ENCODE data around the gene CT47B1.
"Not testable (repeated sequence)": the region's sequence is repeated elsewhere in the genome, so short reads cannot be mapped to it uniquely, and the experiment has no call there.

CT47B1 gene

DNA sequence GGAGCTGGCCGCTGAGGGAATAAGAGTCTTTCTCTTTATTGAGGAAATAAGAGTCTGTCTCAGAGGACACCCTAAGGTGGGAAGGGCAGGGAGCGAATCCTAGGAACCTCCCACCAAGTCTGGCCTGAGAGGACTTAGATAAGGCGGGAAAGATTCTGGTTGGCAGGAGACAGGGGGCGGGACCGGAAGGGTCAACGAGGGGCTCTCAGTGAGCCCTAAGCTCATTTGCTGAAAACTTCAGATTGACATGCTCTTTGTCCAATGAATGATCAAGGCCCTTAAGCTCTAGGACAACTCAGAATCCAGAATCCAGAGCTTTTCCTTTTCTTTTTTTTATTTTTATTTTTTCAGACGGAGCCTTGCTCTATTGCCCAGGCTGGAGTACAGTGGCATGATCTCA lies at the start of gene CT47B1:
CT47B1 (minus strand) TSS at position 101 of the 400 bp plus-strand sequence. CDS start 196 bp downstream, outside the sequence.
- not testable (repeated sequence) for DNase-seq (ENCODE audit: low spot score)

DNA sequence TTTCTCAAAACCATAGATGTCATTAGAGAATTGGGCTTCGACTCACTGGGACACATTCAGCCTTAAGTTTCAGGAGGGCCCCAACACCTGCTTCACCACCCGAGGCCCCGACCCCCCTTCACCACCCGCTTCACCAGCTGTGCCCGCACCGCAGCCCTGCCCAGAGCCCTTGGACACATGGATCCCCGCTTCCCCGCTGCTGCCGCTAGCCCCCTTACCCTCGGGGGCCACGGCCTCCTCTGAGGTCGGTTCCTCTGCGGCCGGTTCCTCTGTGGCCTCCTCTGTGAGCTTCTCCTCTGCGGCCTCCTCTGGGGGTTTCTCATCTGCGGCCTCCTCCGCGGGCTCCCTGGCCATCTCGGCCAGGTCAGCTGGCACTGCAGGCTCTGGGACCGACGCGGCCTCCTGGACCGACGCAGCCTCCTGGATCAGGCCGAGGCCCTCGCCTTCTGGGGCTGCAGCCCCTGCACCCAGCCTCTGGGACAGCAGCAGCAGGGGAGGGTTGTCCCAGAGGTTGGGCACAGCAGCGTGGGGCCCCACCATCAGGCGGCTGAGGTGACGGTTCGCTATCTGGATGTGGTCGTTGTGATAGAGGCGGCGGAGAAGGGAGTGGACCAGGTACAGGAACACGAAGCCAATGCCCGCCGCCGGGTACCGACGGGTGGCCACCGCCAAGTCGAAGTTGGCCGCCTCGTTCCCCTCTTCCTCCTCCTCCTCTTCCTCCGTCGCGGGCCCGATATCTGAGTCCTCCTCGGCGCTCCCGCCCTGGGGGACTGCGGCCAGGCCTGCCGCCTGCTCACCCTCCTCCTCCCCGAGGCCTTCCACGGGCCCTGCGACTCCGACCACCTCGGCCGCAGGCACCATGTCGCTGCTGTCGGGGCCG lies 748 bp downstream of the CT47B1 start:
- no peak for DNase-seq (ENCODE audit: low spot score)

DNA sequence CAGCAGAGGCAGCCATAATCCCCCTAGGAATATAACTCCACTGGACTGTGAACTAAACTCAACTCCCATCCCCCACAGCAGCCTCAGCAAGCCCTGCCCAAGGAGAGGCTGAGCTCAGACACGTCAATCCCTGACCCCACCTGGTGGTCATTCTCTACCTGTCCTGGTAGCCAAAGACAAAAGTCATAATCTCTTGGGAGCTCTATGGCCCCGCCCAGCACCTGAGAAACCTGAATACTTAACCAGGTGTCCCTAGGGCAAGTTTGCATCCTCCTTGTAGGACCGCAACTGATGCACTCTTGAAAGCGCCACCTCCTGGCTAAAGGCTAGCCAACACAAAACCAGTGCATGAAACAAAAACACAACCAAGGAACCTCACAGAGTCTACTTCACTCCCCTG lies 18.4 kb downstream of the CT47B1 start:
- DNase-seq (ENCODE audit: low spot score): no peak

DNA sequence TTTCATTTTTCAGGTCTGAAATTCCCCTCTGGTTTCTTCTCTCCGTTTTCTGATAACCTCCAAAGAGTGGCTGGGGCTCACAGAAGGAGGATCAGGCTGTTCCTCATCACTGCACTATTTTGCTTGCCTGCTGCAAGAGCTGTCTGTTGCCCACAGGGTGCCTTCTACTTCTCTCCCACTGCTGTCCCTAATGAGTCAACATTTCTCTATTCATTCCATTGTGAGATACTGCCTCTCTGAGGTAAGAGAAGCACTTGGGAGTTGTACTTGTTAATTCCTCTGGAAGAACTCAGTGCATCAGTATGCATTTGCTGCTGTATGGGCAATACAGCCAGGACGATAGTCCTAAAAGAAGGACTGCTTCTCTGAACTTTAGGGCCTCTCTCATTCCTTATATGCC lies 34.8 kb downstream of the CT47B1 start:
- DNase-seq (ENCODE audit: low spot score): no peak

DNA sequence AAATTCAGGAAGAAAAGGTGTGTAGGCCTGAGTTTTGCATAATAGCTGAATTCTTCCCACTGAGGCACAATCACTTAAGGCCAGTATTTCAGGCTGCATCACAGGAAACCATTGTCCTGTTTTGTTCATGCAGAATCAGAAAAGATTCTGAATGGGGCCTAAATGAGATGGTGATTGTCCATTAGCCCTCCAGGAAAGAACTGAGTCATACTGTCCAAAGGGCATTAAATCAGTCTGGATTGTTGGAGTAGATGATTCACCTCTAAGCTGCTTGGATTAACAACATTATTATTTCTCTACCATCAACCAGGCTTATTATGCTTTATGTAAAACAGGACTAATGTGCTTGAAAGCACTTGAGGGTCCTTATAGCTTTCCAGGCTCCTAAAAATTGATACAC lies 36.2 kb downstream of the CT47B1 start:
- DNase-seq (ENCODE audit: low spot score): no peak

DNA sequence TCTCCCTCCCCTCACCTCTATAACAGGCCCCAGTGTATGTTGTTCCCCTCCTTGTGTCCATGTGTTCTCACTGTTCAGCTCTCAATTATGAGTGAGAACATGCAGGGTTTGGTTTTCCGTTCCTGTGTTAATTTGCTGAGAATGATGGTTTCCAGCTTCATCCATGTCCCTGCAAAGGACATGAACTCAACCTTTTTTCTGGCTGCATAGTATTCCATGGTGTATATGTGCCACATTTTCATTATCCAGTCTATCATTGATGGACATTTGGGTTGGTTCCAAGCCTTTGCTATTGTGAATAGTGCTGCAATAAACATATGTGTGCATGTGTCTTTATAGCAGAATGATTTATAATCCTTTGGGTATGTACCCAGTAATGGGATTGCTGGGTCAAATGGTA lies 48.5 kb downstream of the CT47B1 start:
- DNase-seq (ENCODE audit: low spot score): not testable (repeated sequence)

DNA sequence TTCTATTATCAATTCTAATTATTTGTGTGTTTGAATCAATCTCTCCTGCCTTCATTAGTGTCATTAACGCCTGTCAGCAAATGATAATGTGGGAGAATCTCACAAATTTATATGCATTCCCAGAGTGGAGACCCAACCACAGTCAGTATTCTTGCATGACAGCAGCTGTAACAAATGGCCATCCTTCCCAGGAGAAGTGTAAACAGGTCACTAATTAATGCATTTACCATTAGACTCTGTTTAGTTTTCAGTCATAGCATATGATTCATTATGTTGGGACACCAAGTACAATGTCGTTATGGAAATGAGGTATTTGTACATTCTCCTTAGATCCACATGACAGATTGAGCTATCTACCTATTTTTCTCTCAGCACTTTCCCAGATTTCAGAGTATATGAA lies 50.5 kb downstream of the CT47B1 start:
- no peak for DNase-seq (ENCODE audit: low spot score)

DNA sequence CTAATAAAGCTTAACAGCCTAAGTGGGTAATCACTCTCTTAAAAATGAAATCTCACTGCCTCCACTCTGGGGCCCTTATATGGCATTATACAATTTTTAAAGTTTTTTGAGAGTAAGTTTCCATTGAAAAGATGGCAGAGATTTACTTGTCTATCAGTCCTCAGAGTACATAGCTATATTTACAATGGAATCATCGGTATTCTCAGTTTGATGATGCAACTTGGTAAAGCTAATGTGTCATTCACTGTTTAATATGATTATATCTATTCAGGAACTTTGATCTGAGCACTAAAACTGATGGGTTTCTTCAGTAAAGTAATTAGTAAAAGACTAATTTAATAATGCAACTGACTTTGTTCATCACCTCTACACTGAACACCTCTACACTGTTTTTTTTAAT lies 51.6 kb downstream of the CT47B1 start:
- DNase-seq (ENCODE audit: low spot score): no peak

DNA sequence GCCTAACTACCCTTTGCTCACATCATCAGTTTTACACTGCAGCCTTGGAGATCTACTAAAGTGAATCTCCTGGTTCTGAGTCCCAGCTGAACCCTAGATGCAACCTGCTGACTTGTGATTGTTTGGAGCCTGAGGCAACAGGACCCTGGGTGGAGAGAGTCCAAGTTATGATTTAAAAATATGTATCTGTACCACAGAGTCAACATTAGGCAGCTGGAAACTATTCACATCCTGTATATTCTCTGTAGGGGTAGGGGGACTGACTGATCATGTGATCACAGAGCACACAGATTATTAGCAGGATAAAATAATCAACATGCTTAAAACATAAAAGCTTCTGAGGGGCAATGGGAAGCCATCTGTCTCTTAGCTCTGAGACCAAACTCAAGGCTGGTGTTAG lies 52.1 kb downstream of the CT47B1 start:
- DNase-seq (ENCODE audit: low spot score): no peak
